HG02610 (cell line): ENCODE data around the gene EDN1.

Source experiments
- ATAC-seq: cut with Tn5 transposase; IDR thresholded peaks from one replicate; pipeline ENCODE4 v1.9.1; 2021; ENCODE audit warnings: mild to moderate bottlenecking, moderate library complexity; ENCODE audit not compliant: unreplicated experiment

EDN1 gene

GRCh38 chr6:12344296-12344695, 54.1 kb downstream of the EDN1 start:
- ATAC-seq: no peak

GRCh38 chr6:12344961-12345693, 55.0 kb downstream of the EDN1 start:
- ATAC-seq: no peak

GRCh38 chr6:12345694-12346058, 55.5 kb downstream of the EDN1 start:
- no peak for ATAC-seq
